Immature natural killer cell (primary cell): Measurements from ENCODE around the gene DLG1. TPM values are rescaled to one million over a fixed set of nuclear protein-coding genes. Genes with fewer than 3 reads are reported as not detected.

Source experiments
- DNase-seq, 3 donors: peaks; one replicate each; pipeline ENCODE4 v3.0.0; 2022; ENCODE audit warnings: mixed read lengths in 1 of 3
- H3K27ac Mint-ChIP-seq, 6 donors: one replicate each; pipeline ENCODE4 v1.8.0; 2020; ENCODE audit warnings: mixed read lengths in 6 of 6, mild to moderate bottlenecking in 5 of 6, inconsistent platforms in 4 of 6, moderate library complexity in 3 of 6
- H3K27me3 Mint-ChIP-seq, 3 donors: one replicate each; pipeline ENCODE4 v1.8.0; 2020 to 2021; ENCODE audit warnings: low read depth in 3 of 3, mild to moderate bottlenecking in 3 of 3, mixed read lengths in 3 of 3, moderate library complexity in 3 of 3, inconsistent platforms in 1 of 3
- H3K36me3 Mint-ChIP-seq, 3 donors: one replicate each; pipeline ENCODE4 v1.8.0; 2020; ENCODE audit warnings: mixed read lengths in 3 of 3, inconsistent platforms in 2 of 3, mild to moderate bottlenecking in 2 of 3
- H3K4me1 Mint-ChIP-seq, 2 donors: one replicate each; pipeline ENCODE4 v1.8.0; 2020; ENCODE audit warnings: inconsistent platforms in 2 of 2, mild to moderate bottlenecking in 2 of 2, mixed read lengths in 2 of 2, moderate library complexity in 1 of 2
- H3K4me3 Mint-ChIP-seq, 5 donors: one replicate each; pipeline ENCODE4 v1.8.0; 2020; ENCODE audit warnings: mild to moderate bottlenecking in 5 of 5, mixed read lengths in 5 of 5, inconsistent platforms in 3 of 5, moderate library complexity in 3 of 5
- H3K9me3 Mint-ChIP-seq, 6 donors: one replicate each; pipeline ENCODE4 v1.8.0; 2020; ENCODE audit warnings: mild to moderate bottlenecking in 6 of 6, mixed read lengths in 6 of 6, inconsistent platforms in 4 of 6, moderate library complexity in 3 of 6
- polyA plus RNA-seq, 3 donors: library from polyadenylated mRNA; unstranded; fragments of 300-500 nt; fragmentation: Illumina TruSeq; gene quantifications; one replicate each; pipeline ENCODE4 v1.2.3, GENCODE V29; 2021

The DLG1 gene
- polyA plus RNA-seq, 3 donors from 2014 or later, result 16.1 to 27.3 (median 26.3) TPM

GRCh38 chr3:197262709-197263108 is 35.7 kb downstream of the DLG1 start:
- Mint-ChIP-seq H3K9me3 (no peaks in the 10 kb centered on the region), H3K27ac (no peak overlapping the region), H3K4me1 (peaks cover 11 to 38% of the 10 kb centered on the region in 2 donors), H3K27me3 (no peaks in the 10 kb centered on the region), H3K4me3 (no peak overlapping the region), H3K36me3 (peaks cover 0 to 3% (median 0%) of the 10 kb centered on the region in 3 donors)
- no peak for DNase-seq

DNA sequence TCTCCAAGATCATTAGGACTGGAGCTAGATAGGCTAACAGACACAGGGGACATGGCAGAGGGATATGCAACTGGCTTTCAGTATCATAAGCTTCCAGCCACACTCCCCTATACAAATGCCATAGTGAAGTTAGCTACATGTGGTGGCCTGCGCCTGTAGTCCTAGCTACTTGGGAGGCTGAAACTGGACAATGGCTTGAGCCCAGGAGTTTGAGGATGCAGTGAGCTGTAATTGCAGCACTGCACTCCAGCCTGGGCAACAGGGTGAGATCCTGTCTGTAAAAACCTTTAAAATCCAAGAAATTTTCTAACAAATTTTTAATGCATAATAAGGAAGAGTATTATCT is 37.3 kb downstream of the DLG1 start:
- Mint-ChIP-seq H3K4me3 (no peak overlapping the region), H3K27ac (peak overlapping the region in 1 of 6 donors; percentile 38), H3K36me3 (peaks cover 0 to 3% (median 0%) of the 10 kb centered on the region in 3 donors), H3K9me3 (no peaks in the 10 kb centered on the region), H3K27me3 (no peaks in the 10 kb centered on the region), H3K4me1 (peaks cover 11 to 25% of the 10 kb centered on the region in 2 donors)
- no peak for DNase-seq

DNA sequence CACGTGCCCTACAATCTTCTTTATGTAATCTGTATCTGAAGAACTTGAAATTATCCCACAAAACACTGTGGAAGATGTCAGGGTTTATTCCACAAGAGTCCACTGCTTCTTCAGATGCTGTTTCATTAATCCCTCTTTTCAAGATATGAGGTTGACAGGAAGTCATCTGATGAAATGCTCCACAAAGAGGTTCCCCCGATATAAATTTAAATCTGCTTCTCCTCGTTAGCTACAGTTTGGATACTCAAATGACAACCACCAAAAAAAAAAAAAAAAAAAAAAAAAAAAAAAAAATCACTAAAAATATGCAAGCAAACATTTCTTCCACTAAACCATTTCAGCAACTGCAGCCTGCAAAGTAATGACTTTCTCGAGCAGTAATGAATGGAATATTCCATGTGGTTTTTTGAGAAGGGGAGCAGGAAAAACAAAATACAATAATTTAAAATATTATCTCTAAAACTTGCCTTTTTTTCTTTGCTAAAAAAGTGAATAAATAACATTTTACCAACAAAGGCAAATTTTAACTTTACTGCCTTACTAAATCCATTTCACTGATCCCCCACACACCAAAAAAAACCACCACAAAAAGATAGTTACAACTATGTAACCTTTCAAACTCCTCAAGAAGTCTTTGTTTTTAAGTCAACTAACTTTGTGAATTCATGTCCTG is 37.8 kb downstream of the DLG1 start:
- Mint-ChIP-seq H3K27ac (peak overlapping the region in 1 of 6 donors; percentile 38), H3K4me1 (peaks cover 10 to 25% of the 10 kb centered on the region in 2 donors), H3K9me3 (no peaks in the 10 kb centered on the region), H3K36me3 (peaks cover 0 to 3% (median 0%) of the 10 kb centered on the region in 3 donors), H3K27me3 (no peaks in the 10 kb centered on the region), H3K4me3 (no peak overlapping the region)
- no peak for DNase-seq

- Mint-ChIP-seq H3K27ac (no peak overlapping the region), H3K27me3 (no peaks in the 10 kb centered on the region), H3K4me3 (no peak overlapping the region), H3K4me1 (peaks cover 11 to 28% of the 10 kb centered on the region in 2 donors), H3K9me3 (no peaks in the 10 kb centered on the region), H3K36me3 (peaks cover 0 to 3% (median 0%) of the 10 kb centered on the region in 3 donors)
- DNase-seq, result no peak
Observed at GRCh38 chr3:197259096-197259495, 39.3 kb downstream of the DLG1 start.

DNA sequence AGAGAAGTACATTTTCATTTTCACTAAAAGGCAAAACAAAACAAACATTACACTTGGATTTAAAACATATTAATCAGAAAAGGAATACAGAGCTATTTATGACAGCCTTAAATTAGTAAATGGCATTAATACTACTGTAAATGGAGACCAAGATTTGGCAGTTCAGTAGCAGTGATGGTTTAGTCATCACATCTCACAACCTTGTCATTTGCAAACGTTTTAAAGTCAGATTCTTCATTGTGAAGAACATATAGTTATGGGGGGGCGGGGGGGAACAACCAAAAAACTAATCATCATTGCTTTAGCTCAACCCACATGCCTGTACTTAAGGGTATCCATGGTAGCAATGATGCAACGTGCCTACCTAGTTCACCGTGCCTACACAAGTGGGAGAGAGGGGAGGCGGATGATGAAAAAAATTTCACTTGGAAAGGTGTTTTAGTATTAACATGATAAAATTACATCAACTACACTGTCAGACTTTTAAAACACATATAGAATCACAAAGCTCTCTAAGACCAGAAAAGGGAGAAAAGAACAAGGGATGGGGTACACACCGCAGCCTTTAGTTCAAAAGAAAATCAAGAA is 40.1 kb downstream of the DLG1 start:
- H3K36me3 Mint-ChIP-seq, result peaks cover 0 to 3% (median 0%) of the 10 kb centered on the region in 3 donors
- no peaks in the 10 kb centered on the region for H3K9me3 Mint-ChIP-seq
- H3K27me3 Mint-ChIP-seq, result no peaks in the 10 kb centered on the region
- no peak overlapping the region for H3K4me3 Mint-ChIP-seq
- no peak for DNase-seq
- H3K4me1 Mint-ChIP-seq, result peaks cover 18 to 36% of the 10 kb centered on the region in 2 donors
- H3K27ac Mint-ChIP-seq, result no peak overlapping the region

DNA sequence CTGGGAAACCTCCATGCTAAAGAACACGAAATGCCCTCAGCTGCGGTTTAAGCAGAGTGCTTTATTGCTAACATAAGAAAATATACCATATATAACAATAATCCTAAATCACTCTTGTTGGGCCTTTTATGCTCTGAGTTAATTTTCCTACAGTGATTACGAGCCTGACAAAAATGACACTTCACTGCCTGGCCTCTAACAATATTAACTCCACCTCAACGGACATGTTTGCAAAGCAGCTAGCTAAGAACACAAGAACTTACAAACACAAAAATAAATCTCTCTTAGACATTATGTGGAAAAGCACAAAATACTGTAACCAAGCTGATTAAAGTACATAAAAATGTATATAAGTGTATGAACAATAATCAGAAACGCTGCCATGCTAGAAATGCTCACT is 40.7 kb downstream of the DLG1 start:
- no peaks in the 10 kb centered on the region for H3K36me3 Mint-ChIP-seq
- H3K27me3 Mint-ChIP-seq, result no peaks in the 10 kb centered on the region
- no peaks in the 10 kb centered on the region for H3K9me3 Mint-ChIP-seq
- H3K27ac Mint-ChIP-seq, result no peak overlapping the region
- H3K4me3 Mint-ChIP-seq, result no peak overlapping the region
- DNase-seq, result no peak
- H3K4me1 Mint-ChIP-seq, result peaks cover 24 to 42% of the 10 kb centered on the region in 2 donors

DNA sequence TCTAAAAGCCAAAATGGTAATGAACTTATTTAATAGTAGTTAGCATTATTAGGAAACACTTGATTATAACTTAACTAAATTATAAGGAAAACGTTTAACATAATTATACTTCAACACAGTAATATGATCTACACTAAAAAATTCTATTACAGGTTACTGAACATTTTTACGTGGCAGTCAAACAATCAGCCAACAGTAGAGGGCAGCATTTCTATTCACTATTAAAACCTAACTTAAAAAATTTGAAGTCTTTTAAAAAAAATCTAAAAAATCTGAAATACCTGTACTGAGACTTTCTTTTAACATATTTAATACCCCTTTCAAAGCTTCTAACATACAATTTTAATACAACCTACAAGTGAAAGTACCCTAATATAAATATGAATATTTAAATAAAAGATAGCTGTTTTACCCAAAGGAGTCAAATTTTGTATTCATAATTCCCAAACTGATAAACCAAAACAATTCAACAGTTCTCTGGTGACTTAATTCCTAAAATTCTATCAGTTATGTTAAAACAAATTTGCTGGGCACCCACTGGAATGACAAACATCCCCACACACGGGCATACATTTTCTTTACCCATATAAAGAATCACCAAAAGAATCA is 41.5 kb downstream of the DLG1 start:
- H3K4me1 Mint-ChIP-seq, result peaks cover 29 to 49% of the 10 kb centered on the region in 2 donors
- no peak overlapping the region for H3K4me3 Mint-ChIP-seq
- H3K27ac Mint-ChIP-seq, result peak overlapping the region in 1 of 6 donors; percentile 30
- H3K36me3 Mint-ChIP-seq, result peaks cover 0 to 1% (median 0%) of the 10 kb centered on the region in 3 donors
- no peaks in the 10 kb centered on the region for H3K9me3 Mint-ChIP-seq
- H3K27me3 Mint-ChIP-seq, result no peaks in the 10 kb centered on the region
- DNase-seq, result peak; percentile 12 to 36 (median 26)

- Mint-ChIP-seq H3K4me3 (no peak overlapping the region), H3K4me1 (peaks cover 35 to 56% of the 10 kb centered on the region in 2 donors), H3K27ac (no peak overlapping the region), H3K36me3 (peaks cover 0 to 4% (median 0%) of the 10 kb centered on the region in 3 donors), H3K27me3 (peaks cover 0 to 2% (median 0%) of the 10 kb centered on the region in 3 donors), H3K9me3 (no peaks in the 10 kb centered on the region)
- DNase-seq, result no peak
Observed at GRCh38 chr3:197256104-197256503, 42.3 kb downstream of the DLG1 start.

- DNase-seq, result peak in 1 of 3 donors; percentile 14
- Mint-ChIP-seq H3K4me3 (peak overlapping the region in 2 of 5 donors; percentile 12 to 36), H3K27me3 (peaks cover 0 to 2% (median 0%) of the 10 kb centered on the region in 3 donors), H3K9me3 (peaks cover 2 to 17% (median 16%) of the 10 kb centered on the region in 6 donors), H3K36me3 (peaks cover 6 to 21% (median 11%) of the 10 kb centered on the region in 3 donors), H3K27ac (peak overlapping the region in 4 of 6 donors; percentile 5 to 58 (median 25)), H3K4me1 (peaks cover 29 to 46% of the 10 kb centered on the region in 2 donors)
Observed at GRCh38 chr3:197253238-197253947, 45.0 kb downstream of the DLG1 start.

GRCh38 chr3:197249542-197249941 is 48.9 kb downstream of the DLG1 start:
- peaks cover 10 to 38% (median 28%) of the 10 kb centered on the region in 6 donors for H3K9me3 Mint-ChIP-seq
- H3K27me3 Mint-ChIP-seq, result peaks cover 0 to 2% (median 0%) of the 10 kb centered on the region in 3 donors
- DNase-seq, result no peak
- peaks cover 24 to 40% (median 31%) of the 10 kb centered on the region in 3 donors for H3K36me3 Mint-ChIP-seq
- no peak overlapping the region for H3K27ac Mint-ChIP-seq
- no peak overlapping the region for H3K4me3 Mint-ChIP-seq
- H3K4me1 Mint-ChIP-seq, result peaks cover 30 to 53% of the 10 kb centered on the region in 2 donors

DNA sequence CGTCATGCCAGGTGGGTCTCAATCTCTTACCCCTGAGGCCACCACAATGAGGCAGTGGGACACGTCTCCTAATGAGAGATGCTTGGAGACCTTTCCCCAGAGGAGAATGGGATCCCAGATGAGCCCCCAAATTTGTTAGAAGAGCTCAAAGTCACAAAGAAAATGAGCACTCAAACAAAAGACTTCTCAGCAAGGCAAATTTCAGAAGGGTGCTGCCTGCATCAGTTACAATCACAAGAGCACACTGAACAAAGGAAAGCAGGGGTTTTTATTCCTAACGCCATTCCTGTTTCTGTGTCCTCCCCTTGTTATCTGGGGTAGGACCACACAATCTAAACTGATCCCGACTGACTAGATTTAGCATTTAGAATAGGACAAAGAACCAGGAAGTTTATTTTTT is 50.1 kb downstream of the DLG1 start:
- peaks cover 10 to 45% (median 39%) of the 10 kb centered on the region in 6 donors for H3K9me3 Mint-ChIP-seq
- peaks cover 0 to 4% (median 0%) of the 10 kb centered on the region in 3 donors for H3K27me3 Mint-ChIP-seq
- no peak for DNase-seq
- H3K4me1 Mint-ChIP-seq, result peaks cover 19 to 43% of the 10 kb centered on the region in 2 donors
- peaks cover 32 to 51% (median 41%) of the 10 kb centered on the region in 3 donors for H3K36me3 Mint-ChIP-seq
- no peak overlapping the region for H3K27ac Mint-ChIP-seq
- no peak overlapping the region for H3K4me3 Mint-ChIP-seq

DNA sequence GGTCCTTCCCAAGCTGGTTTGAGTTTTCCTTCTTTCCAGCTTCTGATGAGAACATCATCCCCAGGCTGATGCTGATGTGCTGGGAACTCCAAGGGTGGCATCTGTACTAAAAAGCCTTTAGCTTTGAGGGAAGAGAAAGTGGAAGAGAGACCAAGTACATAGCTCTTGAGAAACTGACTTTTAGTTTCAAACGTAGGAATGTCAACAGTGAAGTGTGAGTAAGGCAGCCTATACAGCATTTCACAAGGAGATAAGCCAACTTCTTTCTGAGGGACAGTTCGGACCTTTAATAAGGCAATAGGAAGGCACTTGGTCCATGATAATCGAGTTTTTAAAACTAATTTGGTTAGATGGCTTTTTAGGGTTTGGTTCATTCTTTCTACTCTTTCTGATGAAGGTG is 53.7 kb downstream of the DLG1 start:
- H3K9me3 Mint-ChIP-seq, result peaks cover 20 to 65% (median 56%) of the 10 kb centered on the region in 6 donors
- H3K4me1 Mint-ChIP-seq, result peaks cover 24 to 43% of the 10 kb centered on the region in 2 donors
- peaks cover 0 to 2% (median 0%) of the 10 kb centered on the region in 3 donors for H3K27me3 Mint-ChIP-seq
- H3K36me3 Mint-ChIP-seq, result peaks cover 39 to 59% (median 55%) of the 10 kb centered on the region in 3 donors
- no peak for DNase-seq
- no peak overlapping the region for H3K4me3 Mint-ChIP-seq
- H3K27ac Mint-ChIP-seq, result peak overlapping the region in 1 of 6 donors; percentile 26

- Mint-ChIP-seq H3K27me3 (peaks cover 0 to 2% (median 0%) of the 10 kb centered on the region in 3 donors), H3K36me3 (peaks cover 29 to 64% (median 37%) of the 10 kb centered on the region in 3 donors), H3K9me3 (peaks cover 14 to 47% (median 38%) of the 10 kb centered on the region in 6 donors), H3K4me1 (peaks cover 41 to 62% of the 10 kb centered on the region in 2 donors), H3K27ac (peak overlapping the region in 1 of 6 donors; percentile 31), H3K4me3 (no peak overlapping the region)
- no peak for DNase-seq
Observed at GRCh38 chr3:197242784-197243432, 55.5 kb downstream of the DLG1 start.
